GM19351 (cell line): ENCODE results near the gene TBC1D21.

Source experiments
- ATAC-seq: cut with Tn5 transposase; IDR thresholded peaks from one replicate; pipeline ENCODE4 v1.9.1; 2021; ENCODE audit warnings: mild to moderate bottlenecking, moderate library complexity; ENCODE audit not compliant: unreplicated experiment

Gene TBC1D21

GRCh38 chr15:73857193-73857920 is 16.0 kb upstream of the TBC1D21 start:
- ATAC-seq = no peak

GRCh38 chr15:73858062-73858461 is 15.3 kb upstream of the TBC1D21 start:
- no peak for ATAC-seq

GRCh38 chr15:73862276-73862675 is 11.1 kb upstream of the TBC1D21 start:
- ATAC-seq = no peak

GRCh38 chr15:73865379-73865778 is 8.0 kb upstream of the TBC1D21 start:
- no peak for ATAC-seq

- ATAC-seq = no peak
Measured at GRCh38 chr15:73865904-73866303, 7.5 kb upstream of the TBC1D21 start.

GRCh38 chr15:73866481-73866880 is 6.9 kb upstream of the TBC1D21 start:
- no peak for ATAC-seq

GRCh38 chr15:73866881-73867410 is 6.4 kb upstream of the TBC1D21 start:
- no peak for ATAC-seq

GRCh38 chr15:73867426-73867825 is 5.9 kb upstream of the TBC1D21 start:
- ATAC-seq = no peak

- ATAC-seq = no peak
Measured at GRCh38 chr15:73867956-73868355, 5.4 kb upstream of the TBC1D21 start.

- no peak for ATAC-seq
Measured at GRCh38 chr15:73869216-73869995, 4.0 kb upstream of the TBC1D21 start.

GRCh38 chr15:73870700-73871408 is 2.5 kb upstream of the TBC1D21 start:
- no peak for ATAC-seq

GRCh38 chr15:73872346-73872745 is 1.0 kb upstream of the TBC1D21 start:
- no peak for ATAC-seq

GRCh38 chr15:73873889-73874511 is 636 bp downstream of the TBC1D21 start:
- no peak for ATAC-seq

- ATAC-seq = no peak
Measured at GRCh38 chr15:73879426-73879825, 6.1 kb downstream of the TBC1D21 start.

GRCh38 chr15:73881579-73882320 is 8.4 kb downstream of the TBC1D21 start:
- no peak for ATAC-seq

GRCh38 chr15:73882761-73883419 is 9.5 kb downstream of the TBC1D21 start:
- no peak for ATAC-seq

GRCh38 chr15:73884159-73884558 is 10.8 kb downstream of the TBC1D21 start:
- ATAC-seq = no peak

- ATAC-seq = no peak
Measured at GRCh38 chr15:73885954-73886700, 12.8 kb downstream of the TBC1D21 start.

- no peak for ATAC-seq
Measured at GRCh38 chr15:73886717-73887345, 13.5 kb downstream of the TBC1D21 start.
